Mammary epithelial cell (primary cell): ENCODE data around the gene ZNF500.

Source experiments
- CTCF ChIP-seq, 2 donors: IDR thresholded peaks in 1 of 2; conservative IDR thresholded peaks in 1 of 2; 2 replicates each; pipeline ENCODE4 v1.5.1; 2011 to 2012; ENCODE audit warnings: inconsistent platforms in 2 of 2, low read length in 2 of 2, mild to moderate bottlenecking in 2 of 2, control low read depth in 1 of 2, low read depth in 1 of 2; ENCODE audit not compliant: insufficient read depth in 1 of 2; ENCODE audit errors: extremely low read depth in 1 of 2
- EZH2 ChIP-seq: IDR thresholded peaks from 2 replicates; pipeline ENCODE4 v1.6.1; 2012; ENCODE audit warnings: low read length, inconsistent platforms, borderline replicate concordance

GRCh38 chr16:4703906-4704305 is 63.1 kb downstream of the ZNF500 start:
- TF ChIP-seq CTCF (conservative IDR thresholded peaks at IDR 0.05 in 1 of 2, IDR thresholded peaks at IDR 0.05 in 1 of 2; ENCODE audit: extremely low read depth in 1 of 2, insufficient read depth in 1 of 2, low read depth in 1 of 2, low read length in 2 of 2) (no peak), EZH2 (no peak)
